Activated gamma-delta T cell treated with anti-CD3 and anti-CD28 coated beads, Interleukin-2, amount 50 U/mL, for 16 hours (primary cell): ENCODE data around the gene DYNLRB1.

ENCODE experiments used
- DNase-seq: peaks from one replicate; pipeline ENCODE4 v3.0.0-alpha.2; 2020; ENCODE audit warnings: low read depth

DYNLRB1 gene

DNA sequence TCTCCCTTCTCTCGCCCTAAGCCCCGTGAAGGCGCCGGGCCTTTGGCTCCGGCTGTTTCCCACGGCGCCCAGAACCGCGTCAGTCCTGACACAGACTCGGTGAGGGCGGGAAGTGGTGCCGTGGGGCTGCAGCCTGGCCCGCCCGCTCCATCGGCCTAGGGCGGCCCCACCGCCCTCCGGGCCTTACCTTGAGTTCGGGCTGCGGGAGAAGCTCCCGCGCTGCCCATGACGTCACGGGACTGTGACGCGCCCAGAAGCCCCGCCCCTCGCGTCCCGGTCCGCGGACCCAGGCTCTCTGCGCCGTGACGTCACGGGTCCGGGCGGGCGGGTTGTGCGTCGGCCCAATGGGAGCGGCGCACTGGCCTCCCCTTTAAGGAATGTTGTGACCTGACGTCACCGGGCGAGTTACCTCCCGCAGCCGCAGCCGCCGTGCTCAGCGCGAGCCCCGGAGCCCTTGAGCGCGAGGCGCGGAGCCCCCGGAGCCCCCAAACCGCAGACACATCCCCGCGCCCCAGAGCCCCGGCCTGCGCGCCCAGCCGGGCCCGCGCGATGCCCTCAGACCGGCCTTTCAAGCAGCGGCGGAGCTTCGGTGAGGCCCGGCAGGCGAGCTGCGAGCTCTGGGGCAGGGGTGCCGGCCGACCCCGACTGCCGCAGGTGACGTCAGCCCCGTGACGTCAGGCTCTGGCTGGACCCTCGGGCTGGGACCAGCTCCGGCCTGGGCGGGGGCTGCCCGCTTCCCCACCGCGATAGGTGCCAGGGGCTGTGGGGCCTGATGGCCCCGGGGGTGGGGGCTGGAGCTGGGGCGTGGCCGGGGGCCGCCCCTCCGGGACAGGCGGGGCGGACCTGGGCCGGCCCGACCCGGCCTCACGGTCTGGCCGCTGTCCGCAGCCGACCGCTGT is 42.3 kb downstream of the DYNLRB1 start, which contains the start of gene MAP1LC3A:
Gene MAP1LC3A, plus strand, starts transcription at position 399 of the 899 bp plus-strand sequence. Its CDS starts 151 bp downstream, at position 550.
- peak; percentile 87 for DNase-seq

- no peak for DNase-seq
Observed at GRCh38 chr20:34559311-34560140, 43.3 kb downstream of the DYNLRB1 start.

DNA sequence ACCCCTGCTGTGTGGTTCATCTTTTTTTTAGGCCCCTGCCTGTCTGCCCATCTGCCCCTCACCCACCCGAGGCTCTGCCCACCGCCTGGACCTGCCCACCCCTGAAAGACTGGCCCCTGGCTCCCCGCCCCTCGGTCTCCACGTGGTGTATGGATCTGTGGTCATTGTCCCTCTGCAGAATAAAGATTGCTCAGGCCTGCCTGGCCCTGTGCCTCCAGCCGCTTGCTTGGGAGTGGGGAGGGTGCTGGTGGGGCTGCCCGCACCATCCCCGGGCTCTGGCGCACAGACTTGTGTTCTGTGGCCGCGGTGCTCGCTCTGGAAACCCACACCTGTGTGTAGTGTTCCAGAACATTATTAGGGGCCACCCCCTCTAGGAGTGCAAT is 43.9 kb downstream of the DYNLRB1 start:
- no peak for DNase-seq

GRCh38 chr20:34560614-34561013 is 44.4 kb downstream of the DYNLRB1 start:
- DNase-seq, result no peak

- DNase-seq, result no peak
Observed at GRCh38 chr20:34561661-34562060, 45.4 kb downstream of the DYNLRB1 start.

GRCh38 chr20:34562641-34563040 is 46.4 kb downstream of the DYNLRB1 start:
- DNase-seq, result no peak

- no peak for DNase-seq
Observed at GRCh38 chr20:34564833-34565232, 48.6 kb downstream of the DYNLRB1 start.

DNA sequence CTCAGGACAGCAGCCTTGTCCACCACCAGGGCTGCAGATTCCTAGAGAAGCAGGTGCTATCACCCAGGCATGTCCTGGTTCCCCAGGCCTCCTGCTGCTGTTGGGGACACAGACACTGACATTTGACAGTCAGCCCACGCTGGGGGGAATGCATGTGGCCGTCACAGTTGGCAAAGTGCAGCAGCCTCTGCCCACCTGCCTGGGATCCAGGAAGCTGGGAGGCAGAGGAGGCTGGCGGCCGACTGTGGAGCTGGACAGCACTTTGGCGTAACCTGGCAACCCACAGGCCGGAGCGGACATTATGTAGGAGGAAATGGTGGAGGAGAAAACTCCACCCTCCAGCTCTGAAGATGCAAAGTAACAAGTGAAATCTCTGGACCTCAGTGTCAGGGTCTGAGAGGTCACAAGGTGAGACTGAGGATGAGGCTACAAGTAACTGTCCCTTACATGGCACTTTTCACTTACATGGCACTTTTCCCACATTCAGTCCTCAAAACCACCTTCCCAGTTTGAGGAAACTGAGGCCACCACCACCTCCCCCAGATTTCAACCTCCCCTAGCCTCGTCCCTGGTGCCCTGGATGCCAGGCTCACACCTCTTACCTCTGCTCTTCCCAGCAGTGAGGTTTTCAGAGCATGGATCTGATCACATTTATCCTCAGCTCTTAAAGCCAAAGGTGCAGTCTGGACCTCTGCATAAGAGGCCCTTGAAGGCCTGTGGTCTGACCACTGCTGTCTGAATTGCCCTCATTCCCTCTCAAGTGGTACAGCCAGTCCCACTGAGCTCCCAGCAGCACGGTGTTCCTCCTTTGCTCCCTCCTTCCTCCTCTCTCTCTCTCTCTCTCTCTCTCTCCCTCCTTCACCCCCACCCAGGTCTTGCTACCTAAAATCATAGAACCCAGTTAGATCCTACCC is 51.0 kb downstream of the DYNLRB1 start:
- no peak for DNase-seq

DNA sequence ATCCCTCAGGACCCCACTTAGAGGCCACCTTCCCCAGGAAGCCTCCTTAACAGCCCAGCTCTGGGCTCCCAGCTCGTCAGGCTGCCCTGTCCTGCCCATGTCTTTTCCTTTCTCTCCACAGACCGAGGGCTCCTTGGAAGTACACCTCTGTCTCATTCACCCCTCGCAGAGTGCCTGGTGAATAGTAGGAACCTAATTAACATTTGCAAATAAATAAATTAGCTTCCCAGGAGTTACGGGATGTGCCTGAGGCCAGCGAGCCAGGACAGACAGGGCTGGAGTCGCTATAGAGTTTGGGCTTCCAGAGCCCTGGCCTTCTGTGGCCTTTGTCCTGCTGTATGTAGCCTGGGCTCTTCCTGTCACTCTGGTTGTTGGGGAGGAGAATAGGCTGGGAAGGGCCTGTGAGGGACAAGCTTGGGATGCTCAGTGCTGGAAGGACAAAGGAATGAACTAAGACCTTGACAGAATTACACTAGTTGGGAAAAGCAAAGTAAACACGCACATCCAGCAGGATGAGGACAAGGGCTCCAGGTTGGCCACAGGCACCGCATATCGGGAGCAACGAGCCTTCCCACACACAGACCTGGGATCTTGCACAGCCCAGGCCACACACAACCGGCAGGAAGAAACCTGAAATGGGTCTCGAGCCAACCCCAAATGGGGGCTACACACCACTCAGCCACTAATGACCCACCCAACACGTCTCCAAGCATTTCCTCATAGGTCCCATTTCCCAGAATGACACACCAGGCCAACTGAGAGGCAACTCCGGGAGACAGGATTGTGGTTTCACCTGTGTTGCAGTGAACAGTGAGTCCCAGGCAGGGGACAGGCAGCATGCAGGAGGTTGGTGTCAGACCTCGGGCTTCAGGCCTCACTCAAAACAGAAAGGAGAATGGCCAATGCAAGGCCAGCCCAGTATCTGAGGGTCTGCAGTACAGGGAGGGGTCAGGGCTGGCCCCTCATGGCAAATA is 52.0 kb downstream of the DYNLRB1 start:
- no peak for DNase-seq

- no peak for DNase-seq
Observed at GRCh38 chr20:34569598-34569997, 53.4 kb downstream of the DYNLRB1 start.

GRCh38 chr20:34570859-34571306 is 54.7 kb downstream of the DYNLRB1 start:
- DNase-seq, result no peak

GRCh38 chr20:34571753-34572152 is 55.5 kb downstream of the DYNLRB1 start:
- DNase-seq, result no peak

DNA sequence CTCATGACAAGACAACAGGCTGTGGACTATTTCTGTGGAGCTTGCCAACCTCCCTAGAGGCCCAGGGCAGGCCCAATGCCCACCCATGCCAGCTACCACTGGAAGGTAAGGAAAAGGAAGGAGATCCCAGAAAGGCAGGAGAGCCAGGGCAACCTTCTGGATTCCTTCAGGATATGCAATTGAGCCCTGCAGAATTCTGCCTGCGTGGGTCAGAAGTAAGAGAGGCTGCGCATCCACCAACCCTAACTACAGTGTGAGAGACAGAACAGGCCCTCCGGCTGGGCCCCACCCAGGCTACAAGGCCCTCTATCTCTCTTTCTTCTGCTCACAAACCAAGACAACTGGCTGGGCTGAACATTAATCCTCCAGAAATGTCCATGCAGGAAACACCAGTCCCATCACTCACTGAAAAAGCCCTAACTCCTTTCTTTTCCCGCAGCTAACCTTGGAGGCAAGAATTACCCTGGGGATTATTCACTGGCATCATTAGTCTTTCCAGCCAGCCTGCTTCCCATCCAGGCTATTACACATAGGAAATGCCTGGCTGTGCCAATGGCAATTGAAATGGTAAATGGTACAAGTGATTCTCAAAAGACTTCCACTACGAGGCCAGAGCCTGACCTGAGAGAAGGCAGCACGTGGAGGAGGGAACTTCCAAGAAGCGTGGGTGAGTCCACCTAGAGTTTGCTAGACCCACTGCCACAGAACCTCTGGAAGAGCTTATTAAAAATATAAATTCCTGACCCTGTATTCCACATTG is 57.5 kb downstream of the DYNLRB1 start:
- no peak for DNase-seq

DNA sequence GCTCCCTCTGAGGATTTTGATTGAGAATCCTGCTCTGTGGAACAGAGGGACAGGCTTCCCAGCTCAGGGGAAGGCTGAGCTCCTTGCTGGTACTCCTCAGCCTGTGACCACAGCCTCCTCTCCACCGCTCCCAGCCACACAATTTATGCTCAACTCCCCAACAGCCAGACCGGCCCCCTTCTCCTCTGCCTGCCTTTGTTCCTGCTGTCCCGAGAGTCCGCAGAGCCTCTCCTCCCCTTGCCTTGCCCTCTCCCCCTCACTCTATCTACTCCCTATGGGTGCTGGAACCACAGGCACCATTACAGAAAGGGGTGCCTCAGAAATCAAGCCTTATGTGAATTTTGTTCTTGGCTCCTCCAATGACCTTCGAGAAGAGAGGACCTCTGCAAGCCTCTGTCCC is 58.2 kb downstream of the DYNLRB1 start:
- no peak for DNase-seq

DNA sequence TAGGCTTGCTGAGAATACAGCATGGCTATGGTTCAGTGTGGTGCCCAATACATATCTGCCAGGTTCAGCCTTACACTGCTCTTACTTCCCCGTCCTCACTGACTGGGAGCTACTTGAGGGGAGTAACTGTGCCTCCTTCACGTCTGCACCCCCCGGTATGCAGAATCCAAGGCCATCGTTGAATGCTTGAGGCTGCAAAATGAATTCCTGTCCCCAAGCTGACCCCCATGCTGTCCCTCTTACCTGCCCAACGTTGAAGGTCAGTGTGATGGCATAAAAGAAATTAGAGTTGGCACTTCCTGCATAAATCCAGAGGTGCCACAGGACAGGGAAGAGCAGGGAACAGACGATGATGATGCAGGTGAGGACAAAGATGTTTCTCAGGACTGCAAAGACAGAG is 58.6 kb downstream of the DYNLRB1 start:
- no peak for DNase-seq

DNA sequence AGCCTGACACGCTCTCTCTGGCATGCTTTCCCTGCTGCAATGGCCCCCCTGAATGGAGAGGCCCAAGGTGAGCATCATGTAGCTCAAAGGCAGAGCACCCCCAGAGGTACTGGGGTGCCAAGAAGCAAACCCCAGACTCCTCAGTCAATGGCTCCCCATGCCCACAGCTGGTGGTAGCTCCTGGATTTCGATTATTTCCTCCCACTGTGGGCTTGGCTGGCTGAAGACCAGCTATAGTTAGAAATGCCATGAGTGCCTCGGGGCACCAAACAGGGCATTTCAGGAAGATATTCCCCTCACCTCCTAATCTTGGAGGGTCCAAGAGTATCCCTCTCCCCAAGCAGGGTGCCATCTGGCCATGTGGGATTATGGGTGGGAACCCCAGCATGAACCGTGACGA is 59.0 kb downstream of the DYNLRB1 start:
- DNase-seq, result no peak

GRCh38 chr20:34575756-34576155 is 59.5 kb downstream of the DYNLRB1 start:
- DNase-seq, result no peak

- DNase-seq, result no peak
Observed at GRCh38 chr20:34577061-34577460, 60.8 kb downstream of the DYNLRB1 start.

DNA sequence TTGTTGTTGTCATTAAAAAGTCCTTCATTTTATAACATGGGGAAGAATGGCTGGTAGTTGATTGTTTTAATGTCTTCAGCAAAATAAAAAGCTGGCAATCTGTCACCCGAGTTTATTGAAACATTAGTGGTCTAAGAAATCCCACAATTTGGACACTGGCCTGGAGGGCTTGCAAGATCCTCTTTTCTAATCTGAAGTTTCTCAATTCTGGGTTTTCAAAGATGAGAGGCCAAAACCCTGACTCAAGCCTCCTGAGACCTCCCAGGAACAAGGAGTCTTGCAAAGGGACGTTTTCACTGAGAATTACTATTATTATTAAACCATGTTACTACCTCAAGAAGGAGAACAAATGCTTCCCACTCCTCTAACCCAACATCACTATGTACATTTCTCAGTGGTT is 61.8 kb downstream of the DYNLRB1 start:
- no peak for DNase-seq

GRCh38 chr20:34578521-34578920 is 62.3 kb downstream of the DYNLRB1 start:
- DNase-seq, result no peak
